ENCODE measurements around the gene DNAH11. TPM values are rescaled to one million over a fixed set of nuclear protein-coding genes. Genes with fewer than 3 reads are reported as not detected.

Gene DNAH11
- polyA plus RNA-seq, 1 donor from 2014 or later, result 0.16 TPM

DNA sequence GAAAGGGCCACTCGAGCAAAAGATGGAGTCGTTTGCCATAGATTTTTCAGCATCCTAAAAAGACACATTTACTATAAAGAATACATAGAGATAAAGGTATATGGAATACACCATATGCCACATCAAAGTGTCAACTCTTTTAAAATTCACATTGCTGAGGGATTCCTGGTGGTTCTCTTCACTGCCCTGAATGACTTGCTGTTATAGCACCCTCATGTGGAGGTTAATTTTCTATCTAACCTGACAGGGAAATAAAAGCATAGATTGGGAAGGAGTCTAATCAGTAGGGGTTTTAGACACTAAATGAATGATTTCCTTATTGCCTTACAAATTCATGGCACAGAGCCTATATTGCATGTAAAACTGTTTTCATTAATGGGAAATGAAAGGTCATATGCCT, 25.9 kb downstream of the DNAH11 start:
- Histone ChIP-seq H3K4me3 (ENCODE audit: low read length) (no peak overlapping the region), H2AFZ (ENCODE audit: low read depth, low read length) (no peak overlapping the region), H3K36me3 (ENCODE audit: insufficient read depth, low read length) (no peaks in the 10 kb centered on the region), H3K27ac (ENCODE audit: low read length) (no peak overlapping the region), H3K9me2 (ENCODE audit: insufficient read depth, low read length) (no peaks in the 10 kb centered on the region), H3K27me3 (ENCODE audit: insufficient read depth, low read depth, low read length) (no peaks in the 10 kb centered on the region), H3K9ac (ENCODE audit: low read length) (no peak overlapping the region), H3K4me2 (ENCODE audit: low read length) (no peak overlapping the region), H3K9me3 (ENCODE audit: low read length) (no peaks in the 10 kb centered on the region), H3K79me2 (replicated peaks; ENCODE audit: insufficient read depth, low read length) (no peaks in the 10 kb centered on the region), H3F3A (ENCODE audit: insufficient read depth, low read length, poor library complexity, severe bottlenecking) (no peaks in the 10 kb centered on the region), H4K20me1 (ENCODE audit: insufficient read depth) (no peaks in the 10 kb centered on the region)
- TF ChIP-seq SMC3 (conservative IDR thresholded peaks at IDR 0.05; ENCODE audit: poor library complexity) (no peak), TAF1 (IDR thresholded peaks at IDR 0.05; ENCODE audit: low read depth) (no peak), POLR2AphosphoS5 (IDR thresholded peaks at IDR 0.05) (no peak), EP300 (conservative IDR thresholded peaks at IDR 0.05; ENCODE audit: poor library complexity, severe bottlenecking) (no peak), EZH2 (IDR thresholded peaks at IDR 0.05; ENCODE audit: borderline replicate concordance, insufficient read depth, low read length, poor library complexity, severe bottlenecking) (no peak), RAD21 (conservative IDR thresholded peaks at IDR 0.05) (no peak), MXI1 (conservative IDR thresholded peaks at IDR 0.05; ENCODE audit: poor library complexity, severe bottlenecking) (no peak)
- TF ChIP-seq, protein P1, sequence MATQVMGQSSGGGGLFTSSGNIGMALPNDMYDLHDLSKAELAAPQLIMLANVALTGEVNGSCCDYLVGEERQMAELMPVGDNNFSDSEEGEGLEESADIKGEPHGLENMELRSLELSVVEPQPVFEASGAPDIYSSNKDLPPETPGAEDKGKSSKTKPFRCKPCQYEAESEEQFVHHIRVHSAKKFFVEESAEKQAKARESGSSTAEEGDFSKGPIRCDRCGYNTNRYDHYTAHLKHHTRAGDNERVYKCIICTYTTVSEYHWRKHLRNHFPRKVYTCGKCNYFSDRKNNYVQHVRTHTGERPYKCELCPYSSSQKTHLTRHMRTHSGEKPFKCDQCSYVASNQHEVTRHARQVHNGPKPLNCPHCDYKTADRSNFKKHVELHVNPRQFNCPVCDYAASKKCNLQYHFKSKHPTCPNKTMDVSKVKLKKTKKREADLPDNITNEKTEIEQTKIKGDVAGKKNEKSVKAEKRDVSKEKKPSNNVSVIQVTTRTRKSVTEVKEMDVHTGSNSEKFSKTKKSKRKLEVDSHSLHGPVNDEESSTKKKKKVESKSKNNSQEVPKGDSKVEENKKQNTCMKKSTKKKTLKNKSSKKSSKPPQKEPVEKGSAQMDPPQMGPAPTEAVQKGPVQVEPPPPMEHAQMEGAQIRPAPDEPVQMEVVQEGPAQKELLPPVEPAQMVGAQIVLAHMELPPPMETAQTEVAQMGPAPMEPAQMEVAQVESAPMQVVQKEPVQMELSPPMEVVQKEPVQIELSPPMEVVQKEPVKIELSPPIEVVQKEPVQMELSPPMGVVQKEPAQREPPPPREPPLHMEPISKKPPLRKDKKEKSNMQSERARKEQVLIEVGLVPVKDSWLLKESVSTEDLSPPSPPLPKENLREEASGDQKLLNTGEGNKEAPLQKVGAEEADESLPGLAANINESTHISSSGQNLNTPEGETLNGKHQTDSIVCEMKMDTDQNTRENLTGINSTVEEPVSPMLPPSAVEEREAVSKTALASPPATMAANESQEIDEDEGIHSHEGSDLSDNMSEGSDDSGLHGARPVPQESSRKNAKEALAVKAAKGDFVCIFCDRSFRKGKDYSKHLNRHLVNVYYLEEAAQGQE (IDR thresholded peaks at IDR 0.05; ENCODE audit: borderline replicate concordance), result no peak
- TF ChIP-seq, protein P2, sequence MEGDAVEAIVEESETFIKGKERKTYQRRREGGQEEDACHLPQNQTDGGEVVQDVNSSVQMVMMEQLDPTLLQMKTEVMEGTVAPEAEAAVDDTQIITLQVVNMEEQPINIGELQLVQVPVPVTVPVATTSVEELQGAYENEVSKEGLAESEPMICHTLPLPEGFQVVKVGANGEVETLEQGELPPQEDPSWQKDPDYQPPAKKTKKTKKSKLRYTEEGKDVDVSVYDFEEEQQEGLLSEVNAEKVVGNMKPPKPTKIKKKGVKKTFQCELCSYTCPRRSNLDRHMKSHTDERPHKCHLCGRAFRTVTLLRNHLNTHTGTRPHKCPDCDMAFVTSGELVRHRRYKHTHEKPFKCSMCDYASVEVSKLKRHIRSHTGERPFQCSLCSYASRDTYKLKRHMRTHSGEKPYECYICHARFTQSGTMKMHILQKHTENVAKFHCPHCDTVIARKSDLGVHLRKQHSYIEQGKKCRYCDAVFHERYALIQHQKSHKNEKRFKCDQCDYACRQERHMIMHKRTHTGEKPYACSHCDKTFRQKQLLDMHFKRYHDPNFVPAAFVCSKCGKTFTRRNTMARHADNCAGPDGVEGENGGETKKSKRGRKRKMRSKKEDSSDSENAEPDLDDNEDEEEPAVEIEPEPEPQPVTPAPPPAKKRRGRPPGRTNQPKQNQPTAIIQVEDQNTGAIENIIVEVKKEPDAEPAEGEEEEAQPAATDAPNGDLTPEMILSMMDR (IDR thresholded peaks at IDR 0.05; ENCODE audit: poor library complexity, severe bottlenecking), result no peak

DNA sequence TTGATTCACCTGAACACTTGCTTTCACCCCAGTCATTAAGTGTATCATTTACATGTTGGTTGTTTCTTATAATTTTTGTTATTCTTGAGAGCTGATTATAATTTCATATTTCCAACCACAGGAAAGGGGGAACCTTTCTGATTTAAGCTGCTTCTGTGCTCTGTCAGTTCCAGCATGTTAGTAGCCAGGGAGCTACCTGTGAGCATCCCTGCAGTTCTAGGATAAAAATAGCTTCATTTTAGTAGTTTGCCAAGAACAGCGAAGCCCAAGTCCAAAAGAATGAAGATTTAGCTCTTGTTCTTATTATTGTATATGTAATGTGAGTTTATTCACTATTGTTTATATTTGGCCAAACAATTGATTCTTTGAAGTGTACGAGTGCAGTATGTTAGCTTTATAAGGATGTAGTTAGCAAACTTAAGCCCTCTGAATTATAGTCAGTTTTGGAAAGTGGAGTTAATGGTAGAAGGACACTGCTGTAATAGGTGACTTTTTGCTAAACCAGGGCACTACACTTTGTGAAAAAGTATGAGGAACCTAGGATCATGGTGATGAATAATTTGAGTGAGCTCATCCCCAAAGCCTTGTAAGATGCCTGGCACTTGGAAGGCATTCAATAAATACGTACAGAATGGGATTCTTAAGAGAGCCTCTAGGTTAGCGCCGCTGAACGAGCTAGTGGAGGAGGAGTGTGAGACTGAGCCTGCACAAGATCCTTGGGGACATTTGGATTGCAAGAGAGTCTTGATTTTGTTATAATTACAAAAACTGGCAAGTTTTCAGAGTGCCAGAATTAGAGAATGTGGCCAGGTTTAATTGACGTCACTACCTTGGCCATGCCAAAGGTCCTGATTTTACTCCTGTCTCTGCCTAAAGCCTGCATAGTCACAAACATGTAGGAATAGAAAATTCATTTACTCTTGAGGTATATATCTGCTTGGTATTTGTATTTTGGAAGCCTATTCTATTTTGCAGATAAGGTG, 29.8 kb downstream of the DNAH11 start:
- Histone ChIP-seq H3K27me3 (ENCODE audit: insufficient read depth, low read depth, low read length) (no peaks in the 10 kb centered on the region), H3K9ac (ENCODE audit: low read length) (no peak overlapping the region), H3K9me2 (ENCODE audit: insufficient read depth, low read length) (no peaks in the 10 kb centered on the region), H3K9me3 (ENCODE audit: low read length) (no peaks in the 10 kb centered on the region), H3K4me2 (ENCODE audit: low read length) (no peak overlapping the region), H4K20me1 (ENCODE audit: insufficient read depth) (no peaks in the 10 kb centered on the region), H2AFZ (ENCODE audit: low read depth, low read length) (no peak overlapping the region), H3K79me2 (replicated peaks; ENCODE audit: insufficient read depth, low read length) (no peaks in the 10 kb centered on the region), H3F3A (ENCODE audit: insufficient read depth, low read length, poor library complexity, severe bottlenecking) (no peaks in the 10 kb centered on the region), H3K4me3 (ENCODE audit: low read length) (no peak overlapping the region), H3K36me3 (ENCODE audit: insufficient read depth, low read length) (no peaks in the 10 kb centered on the region), H3K27ac (ENCODE audit: low read length) (no peak overlapping the region)
- TF ChIP-seq RAD21 (conservative IDR thresholded peaks at IDR 0.05) (no peak), MXI1 (conservative IDR thresholded peaks at IDR 0.05; ENCODE audit: poor library complexity, severe bottlenecking) (no peak), EP300 (conservative IDR thresholded peaks at IDR 0.05; ENCODE audit: poor library complexity, severe bottlenecking) (no peak), POLR2AphosphoS5 (IDR thresholded peaks at IDR 0.05) (no peak), EZH2 (IDR thresholded peaks at IDR 0.05; ENCODE audit: borderline replicate concordance, insufficient read depth, low read length, poor library complexity, severe bottlenecking) (no peak), TAF1 (IDR thresholded peaks at IDR 0.05; ENCODE audit: low read depth) (no peak), SMC3 (conservative IDR thresholded peaks at IDR 0.05; ENCODE audit: poor library complexity) (no peak)
- TF ChIP-seq, protein P2 (IDR thresholded peaks at IDR 0.05; ENCODE audit: poor library complexity, severe bottlenecking), result no peak
- TF ChIP-seq, protein P1 (IDR thresholded peaks at IDR 0.05; ENCODE audit: borderline replicate concordance), result no peak

Data from neural cell (in vitro differentiated cells).